Uterus (tissue), 4 donors: Measurements from ENCODE around the gene ZNF831. TPM values are rescaled to one million over a fixed set of nuclear protein-coding genes. Genes with fewer than 3 reads are reported as not detected.

ENCODE experiments used
- DNase-seq, 2 donors: peaks; one replicate each; pipeline ENCODE4 v3.0.0-alpha.2; 2019 to 2020
- H3K27ac ChIP-seq, 2 donors: fragments of 200-600 bp; sonication (generic); 1 replicate in 1 of 2; 2 replicates in 1 of 2; pipeline ENCODE4 v1.5.1; 2016 to 2018
- H3K27me3 ChIP-seq, 2 donors: fragments of 200-600 bp; sonication (generic); one replicate each; pipeline ENCODE4 v1.5.1; 2018 to 2019; ENCODE audit warnings: control low read depth in 1 of 2
- H3K36me3 ChIP-seq, 2 donors: fragments of 200-600 bp; sonication (generic); one replicate each; pipeline ENCODE4 v1.5.1; 2019; ENCODE audit warnings: control low read depth in 1 of 2
- H3K4me1 ChIP-seq, 2 donors: fragments of 200-600 bp; sonication (generic); one replicate each; pipeline ENCODE4 v1.5.1; 2018 to 2019; ENCODE audit warnings: control low read depth in 1 of 2
- H3K4me3 ChIP-seq, 2 donors: fragments of 200-600 bp; sonication (generic); 1 replicate in 1 of 2; 2 replicates in 1 of 2; pipeline ENCODE4 v1.5.1; 2018 to 2019; ENCODE audit warnings: mild to moderate bottlenecking in 1 of 2
- H3K9me3 ChIP-seq, 2 donors: fragments of 200-600 bp; sonication (generic); one replicate each; pipeline ENCODE4 v1.5.1; 2019; ENCODE audit warnings: control low read depth in 1 of 2
- CTCF ChIP-seq, 4 experiments: fragments of 200-600 bp in 2 of 4; fragments of 450-650 bp in 2 of 4; sonication (generic) in 2 of 4; IDR thresholded peaks; one replicate each; pipeline ENCODE4 v1.5.1; 2016 to 2019; ENCODE audit warnings: antibody characterized with exemption in 4 of 4, mild to moderate bottlenecking in 2 of 4, moderate library complexity in 1 of 4
- POLR2A ChIP-seq, 2 donors: fragments of 450-650 bp; IDR thresholded peaks; one replicate each; pipeline ENCODE4 v1.6.1; 2016; ENCODE audit warnings: antibody characterized with exemption in 2 of 2, mild to moderate bottlenecking in 1 of 2, moderate library complexity in 1 of 2
- intact Hi-C: fragments of 100-400 bp; cut with DNase I; formaldehyde crosslinking; loops from one replicate; pipeline ENCODE4 v1.15.1; 2023; ENCODE audit warnings: low total_unique reads
- total RNA-seq, 4 donors: library from RNA; depleted of rRNA in 3 of 4; stranded (reverse); fragments of >200 nt in 3 of 4; gene quantifications; one replicate each; pipeline versions ENCODE4 v1.1.0 to v1.2.4, GENCODE V29; 2014 to 2023
- donor health status: DM: yes; HTN: yes; CAD: no.

The ZNF831 gene
- total RNA-seq, 4 donors from 2014 or later = 0.21 to 3.1 (median 0.43) TPM

- intact Hi-C loops = no loop called here
- no peaks in the 10 kb centered on the region for H3K4me1 ChIP-seq
- H3K4me3 ChIP-seq = no peak overlapping the region
- H3K36me3 ChIP-seq = no peaks in the 10 kb centered on the region
- no peaks in the 10 kb centered on the region for H3K9me3 ChIP-seq
- no peak for TF ChIP-seq CTCF (IDR thresholded peaks at IDR 0.05)
- no peak for DNase-seq
- no peaks in the 10 kb centered on the region for H3K27me3 ChIP-seq
- H3K27ac ChIP-seq = no peak overlapping the region
Measured at GRCh38 chr20:59291740-59292383, 128.2 kb downstream of the ZNF831 start.

- Histone ChIP-seq H3K27ac (no peak overlapping the region), H3K4me3 (no peak overlapping the region), H3K27me3 (no peaks in the 10 kb centered on the region), H3K9me3 (no peaks in the 10 kb centered on the region), H3K36me3 (no peaks in the 10 kb centered on the region), H3K4me1 (no peaks in the 10 kb centered on the region)
- intact Hi-C loops = no loop called here
- TF ChIP-seq CTCF (IDR thresholded peaks at IDR 0.05) (no peak), POLR2A (IDR thresholded peaks at IDR 0.05) (no peak)
- DNase-seq = no peak
Measured at GRCh38 chr20:59295531-59295930, 131.9 kb downstream of the ZNF831 start.

GRCh38 chr20:59297686-59298085 lies 134.1 kb downstream of the ZNF831 start:
- Histone ChIP-seq H3K9me3 (no peaks in the 10 kb centered on the region), H3K27me3 (no peaks in the 10 kb centered on the region), H3K4me3 (no peak overlapping the region), H3K27ac (no peak overlapping the region), H3K36me3 (no peaks in the 10 kb centered on the region), H3K4me1 (no peaks in the 10 kb centered on the region)
- TF ChIP-seq POLR2A (IDR thresholded peaks at IDR 0.05) (no peak), CTCF (IDR thresholded peaks at IDR 0.05) (no peak)
- intact Hi-C loops = no loop called here
- DNase-seq = no peak

GRCh38 chr20:59299945-59300332 lies 136.3 kb downstream of the ZNF831 start:
- DNase-seq = no peak
- Histone ChIP-seq H3K27ac (no peak overlapping the region), H3K4me1 (no peaks in the 10 kb centered on the region), H3K9me3 (no peaks in the 10 kb centered on the region), H3K36me3 (no peaks in the 10 kb centered on the region), H3K27me3 (no peaks in the 10 kb centered on the region), H3K4me3 (no peak overlapping the region)
- no peak for TF ChIP-seq CTCF (IDR thresholded peaks at IDR 0.05)
- no peak for TF ChIP-seq POLR2A (IDR thresholded peaks at IDR 0.05)
- intact Hi-C loops = no loop called here

- Histone ChIP-seq H3K9me3 (no peaks in the 10 kb centered on the region), H3K36me3 (no peaks in the 10 kb centered on the region), H3K4me1 (no peaks in the 10 kb centered on the region), H3K4me3 (no peak within 1 kb of the TSS), H3K27me3 (no peaks in the 10 kb centered on the region), H3K27ac (no peak within 1 kb of the TSS)
- TF ChIP-seq POLR2A (IDR thresholded peaks at IDR 0.05) (no peak), CTCF (IDR thresholded peaks at IDR 0.05) (no peak)
- DNase-seq = no peak
- intact Hi-C loops = no loop called here
Measured at GRCh38 chr20:59300333-59301081, 136.9 kb downstream of the ZNF831 start, which contains the start of gene EDN3. Gene EDN3, plus strand, starts transcription at chr20:59300611. Its CDS starts 202 bp downstream, at chr20:59300813.
